HG02763 (cell line): ENCODE results near the gene POU2F3.

Experiments used
- ATAC-seq: cut with Tn5 transposase; IDR thresholded peaks from one replicate; pipeline ENCODE4 v1.9.1; 2021; ENCODE audit warnings: mild to moderate bottlenecking, moderate library complexity; ENCODE audit not compliant: unreplicated experiment

POU2F3 gene

GRCh38 chr11:120316880-120317688, 77.1 kb downstream of the POU2F3 start:
- no peak for ATAC-seq

GRCh38 chr11:120317689-120318480, 77.9 kb downstream of the POU2F3 start:
- ATAC-seq, result no peak

DNA sequence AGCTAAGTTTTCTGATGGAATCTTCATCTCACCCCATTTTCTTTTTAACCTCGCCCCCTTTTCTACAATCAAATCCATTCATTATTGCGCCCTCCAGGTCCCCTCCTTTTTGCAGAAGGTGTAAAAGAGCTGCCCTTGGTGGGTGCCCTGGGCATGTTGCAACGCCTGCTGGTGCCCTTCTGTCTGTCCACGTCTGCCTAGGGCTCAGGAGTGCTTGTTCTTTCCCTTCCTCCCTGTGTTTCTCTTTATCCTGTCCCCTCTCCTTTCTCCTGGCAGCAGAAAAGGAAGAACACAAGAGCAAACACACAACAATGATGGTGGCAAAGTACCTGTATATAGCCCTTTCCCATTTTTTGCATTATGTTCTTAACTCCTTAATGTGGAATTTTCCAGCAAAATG, 79.0 kb downstream of the POU2F3 start:
- no peak for ATAC-seq

GRCh38 chr11:120324932-120325810, 85.2 kb downstream of the POU2F3 start, which contains the start of gene TLCD5:
TSS of gene TLCD5 (plus strand) at chr11:120325299. CDS start at chr11:120327442, 2,143 bp downstream.
- ATAC-seq, result no peak

DNA sequence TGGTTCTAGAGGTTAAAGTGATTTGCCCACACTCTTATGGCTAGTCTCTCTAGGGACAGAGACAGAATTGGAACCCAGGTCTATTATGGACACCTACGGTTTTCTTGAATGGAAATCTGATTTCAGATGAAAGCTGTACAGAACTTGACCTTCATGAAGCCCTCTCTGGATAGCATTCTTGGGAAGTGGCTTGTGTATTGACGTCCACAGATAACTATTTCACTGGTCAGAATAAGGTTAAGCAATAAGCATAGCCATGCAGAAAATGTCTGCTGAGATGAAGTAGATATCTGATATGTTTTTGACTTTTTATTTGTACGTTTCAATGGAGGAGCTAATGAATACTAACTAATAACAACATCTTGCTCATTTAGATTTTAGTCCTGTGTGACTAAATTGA, 86.3 kb downstream of the POU2F3 start:
- no peak for ATAC-seq

DNA sequence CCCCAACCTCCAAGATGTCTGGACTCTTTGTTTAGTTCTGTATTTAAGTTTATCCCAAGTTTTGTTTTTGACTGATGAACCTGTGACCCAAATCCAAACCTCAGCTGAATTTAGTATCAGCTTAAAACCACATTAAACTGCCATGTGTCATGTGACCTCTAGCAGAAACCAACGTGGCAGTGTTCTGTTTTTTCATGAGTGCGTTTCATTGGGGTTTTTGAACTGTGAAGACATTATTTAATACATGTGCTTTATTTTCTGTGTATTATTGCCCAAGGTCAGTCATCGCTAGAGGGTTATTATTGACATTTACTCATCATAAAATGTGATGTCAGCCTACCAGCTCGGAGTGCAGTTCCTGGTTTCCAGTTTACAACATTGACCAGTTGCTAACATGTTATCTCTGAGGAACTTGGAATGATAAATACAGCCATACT, 86.9 kb downstream of the POU2F3 start:
- no peak for ATAC-seq

- ATAC-seq, result no peak
These were observed 87.4 kb downstream of the POU2F3 start for GRCh38 chr11:120327311-120327710.

GRCh38 chr11:120329556-120329955, 89.6 kb downstream of the POU2F3 start:
- no peak for ATAC-seq

GRCh38 chr11:120330045-120330444, 90.1 kb downstream of the POU2F3 start:
- no peak for ATAC-seq

DNA sequence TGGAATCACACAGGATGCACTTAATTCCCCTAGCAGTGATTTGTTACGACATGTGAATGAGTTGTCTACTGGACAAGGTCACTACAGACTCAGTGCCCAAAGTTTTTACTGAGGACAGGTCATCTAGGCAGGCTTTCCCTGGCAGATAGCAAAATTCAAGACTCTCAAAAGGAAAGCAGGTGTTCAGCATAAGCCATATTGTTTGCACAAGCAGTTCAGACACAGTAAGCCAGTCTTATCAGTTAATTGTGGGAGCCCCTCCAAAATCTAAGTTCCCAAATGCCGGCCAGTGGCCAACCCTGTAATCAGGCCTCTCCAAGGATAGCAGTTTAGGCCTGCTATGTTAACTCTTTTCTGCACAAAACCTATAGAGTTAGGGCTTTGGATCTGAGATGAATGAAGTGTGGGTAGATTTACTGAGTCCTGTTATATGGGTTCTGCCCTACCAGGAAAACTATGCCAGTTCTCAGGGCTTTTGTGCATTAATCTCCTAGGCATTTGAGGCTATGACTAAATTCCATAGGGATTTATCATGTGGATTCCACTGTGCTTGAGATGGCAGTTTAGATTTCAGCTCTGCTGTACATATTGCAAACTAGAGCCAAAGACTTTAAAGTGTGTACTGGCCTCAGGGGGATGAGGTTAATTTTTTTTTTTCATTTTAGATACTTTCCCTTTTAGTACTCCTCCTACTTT, 91.5 kb downstream of the POU2F3 start:
- no peak for ATAC-seq

- ATAC-seq, result no peak
These were observed 93.1 kb downstream of the POU2F3 start for GRCh38 chr11:120332822-120333716.

DNA sequence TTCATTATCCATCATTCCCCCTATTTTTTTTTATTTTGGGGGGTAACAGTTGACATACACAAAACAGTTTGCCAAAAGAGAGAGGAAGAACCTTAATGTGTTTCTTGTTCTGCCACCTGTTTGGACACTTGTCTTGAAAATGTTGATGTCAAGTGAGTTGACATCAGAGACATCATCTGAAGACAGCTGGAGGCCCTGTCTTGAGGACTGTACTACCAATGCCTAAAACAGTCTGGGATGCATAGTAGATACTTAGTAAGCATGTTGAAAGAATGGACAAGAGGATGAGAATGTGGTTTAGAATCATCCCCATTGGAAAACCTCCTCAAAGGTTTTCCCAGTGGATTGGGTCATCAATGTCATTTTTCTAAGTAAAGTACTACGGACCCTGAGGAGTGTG, 93.9 kb downstream of the POU2F3 start:
- ATAC-seq, result no peak

DNA sequence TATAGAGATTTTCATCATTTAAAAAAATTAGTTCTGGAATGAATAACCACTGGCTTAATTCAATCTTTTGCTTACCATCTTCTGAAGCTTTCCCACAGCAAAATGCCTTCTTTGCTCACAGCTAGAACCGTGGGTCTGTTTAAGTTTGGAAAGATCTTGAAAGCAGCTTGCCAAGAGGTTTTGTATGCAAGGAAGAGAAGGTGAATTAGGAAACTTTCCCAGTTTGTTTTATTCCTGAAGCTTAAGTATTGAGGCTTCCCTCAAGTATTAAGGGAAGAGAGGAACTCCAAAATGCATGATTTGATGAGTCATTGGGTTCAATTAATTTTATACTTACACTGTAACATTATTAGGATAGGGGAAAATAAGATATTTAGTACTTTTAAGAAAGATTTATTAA, 94.4 kb downstream of the POU2F3 start:
- ATAC-seq, result no peak

- ATAC-seq, result no peak
These were observed 95.0 kb downstream of the POU2F3 start for GRCh38 chr11:120334894-120335462.

GRCh38 chr11:120335556-120335907, 95.6 kb downstream of the POU2F3 start:
- ATAC-seq, result no peak

- peak; percentile 72 for ATAC-seq
These were observed 96.1 kb downstream of the POU2F3 start, which contains the start of gene ARHGEF12 for GRCh38 chr11:120335908-120336640. TSS of gene ARHGEF12 (plus strand) at chr11:120336413. CDS start at chr11:120337244, 831 bp downstream.

GRCh38 chr11:120336641-120337354, 96.9 kb downstream of the POU2F3 start:
- peak; percentile 26 for ATAC-seq
